ENCODE measurements around the gene SNPH. TPM values are rescaled to one million over a fixed set of nuclear protein-coding genes. Genes with fewer than 3 reads are reported as not detected.
"Not testable (repeated sequence)": the region's sequence is repeated elsewhere in the genome, so short reads cannot be mapped to it uniquely, and the experiment has no call there.

The SNPH gene
- 1 to 10 TPM; 3.2 to 3.6 TPM for total RNA-seq

- H3K36me3 Mint-ChIP-seq = peaks cover 12% of the 10 kb centered on the region
- H3K4me3 Mint-ChIP-seq = peak within 1 kb of the TSS; percentile 89
- H3K27me3 Mint-ChIP-seq = peaks cover 4% of the 10 kb centered on the region
- DNase-seq = peak; percentile 69
- peak within 1 kb of the TSS; percentile 88 for H3K27ac Mint-ChIP-seq
- H3K4me1 Mint-ChIP-seq = peaks cover 36% of the 10 kb centered on the region
- peaks cover 7% of the 10 kb centered on the region for H3K9me3 Mint-ChIP-seq
Observed at GRCh38 chr20:1266167-1266973, at the start of gene SNPH. Gene SNPH (plus strand): TSS chr20:1266294. CDS start chr20:1296240, 29,946 bp downstream.

GRCh38 chr20:1216527-1217427 is 49.3 kb upstream of the SNPH start:
- H3K4me3 Mint-ChIP-seq, H3K9me3 Mint-ChIP-seq, H3K36me3 Mint-ChIP-seq, DNase-seq, H3K27me3 Mint-ChIP-seq: not testable (repeated sequence)
- peak overlapping the region; percentile 21 for H3K27ac Mint-ChIP-seq
- H3K4me1 Mint-ChIP-seq = peaks cover 27% of the 10 kb centered on the region

- DNase-seq, H3K9me3 Mint-ChIP-seq, H3K36me3 Mint-ChIP-seq, H3K4me1 Mint-ChIP-seq, H3K4me3 Mint-ChIP-seq, H3K27ac Mint-ChIP-seq: not testable (repeated sequence)
- peaks cover 12% of the 10 kb centered on the region for H3K27me3 Mint-ChIP-seq
Observed at GRCh38 chr20:1222750-1223149, 43.3 kb upstream of the SNPH start.

GRCh38 chr20:1224205-1224890 is 41.7 kb upstream of the SNPH start:
- no peak for DNase-seq
- H3K4me3 Mint-ChIP-seq = no peak overlapping the region
- peaks cover 10% of the 10 kb centered on the region for H3K4me1 Mint-ChIP-seq
- H3K9me3 Mint-ChIP-seq = peaks cover 10% of the 10 kb centered on the region
- no peak overlapping the region for H3K27ac Mint-ChIP-seq
- H3K36me3 Mint-ChIP-seq = peaks cover 1% of the 10 kb centered on the region
- H3K27me3 Mint-ChIP-seq = peaks cover 19% of the 10 kb centered on the region

- H3K27me3 Mint-ChIP-seq = peaks cover 19% of the 10 kb centered on the region
- no peak for DNase-seq
- H3K27ac Mint-ChIP-seq = no peak overlapping the region
- peaks cover 1% of the 10 kb centered on the region for H3K36me3 Mint-ChIP-seq
- peaks cover 10% of the 10 kb centered on the region for H3K9me3 Mint-ChIP-seq
- H3K4me3 Mint-ChIP-seq = peak overlapping the region; percentile 75
- peaks cover 10% of the 10 kb centered on the region for H3K4me1 Mint-ChIP-seq
Observed at GRCh38 chr20:1225263-1225782, 40.8 kb upstream of the SNPH start.

- DNase-seq = peak; percentile 73
- Mint-ChIP-seq H3K4me1 (peaks cover 10% of the 10 kb centered on the region), H3K27ac (no peak within 1 kb of the TSS), H3K27me3 (peaks cover 24% of the 10 kb centered on the region), H3K9me3 (peaks cover 10% of the 10 kb centered on the region), H3K36me3 (peaks cover 1% of the 10 kb centered on the region), H3K4me3 (peak within 1 kb of the TSS; percentile 78)
Observed at GRCh38 chr20:1225783-1226654, 40.1 kb upstream of the SNPH start, which contains the start of gene RAD21L1. Gene RAD21L1 (plus strand): TSS chr20:1226044. CDS start chr20:1228454, 2,410 bp downstream.

GRCh38 chr20:1229541-1229940 is 36.6 kb upstream of the SNPH start:
- Mint-ChIP-seq H3K4me3 (no peak overlapping the region), H3K27ac (no peak overlapping the region), H3K36me3 (no peaks in the 10 kb centered on the region), H3K9me3 (no peaks in the 10 kb centered on the region), H3K4me1 (peaks cover 13% of the 10 kb centered on the region), H3K27me3 (peaks cover 28% of the 10 kb centered on the region)
- DNase-seq = no peak

GRCh38 chr20:1232286-1233111 is 33.6 kb upstream of the SNPH start:
- no peak for DNase-seq
- H3K9me3 Mint-ChIP-seq = no peaks in the 10 kb centered on the region
- no peaks in the 10 kb centered on the region for H3K36me3 Mint-ChIP-seq
- no peak overlapping the region for H3K4me3 Mint-ChIP-seq
- H3K27me3 Mint-ChIP-seq = peaks cover 19% of the 10 kb centered on the region
- H3K27ac Mint-ChIP-seq = no peak overlapping the region
- H3K4me1 Mint-ChIP-seq = peaks cover 3% of the 10 kb centered on the region

- no peak for DNase-seq
- Mint-ChIP-seq H3K36me3 (no peaks in the 10 kb centered on the region), H3K27ac (no peak overlapping the region), H3K9me3 (no peaks in the 10 kb centered on the region), H3K27me3 (no peaks in the 10 kb centered on the region), H3K4me1 (no peaks in the 10 kb centered on the region), H3K4me3 (no peak overlapping the region)
Observed at GRCh38 chr20:1240549-1240948, 25.5 kb upstream of the SNPH start.

- Mint-ChIP-seq H3K4me3 (no peak overlapping the region), H3K4me1 (no peaks in the 10 kb centered on the region), H3K27me3 (no peaks in the 10 kb centered on the region), H3K9me3 (no peaks in the 10 kb centered on the region), H3K36me3 (no peaks in the 10 kb centered on the region), H3K27ac (no peak overlapping the region)
- no peak for DNase-seq
Observed at GRCh38 chr20:1241456-1241855, 24.6 kb upstream of the SNPH start.

GRCh38 chr20:1242099-1242498 is 24.0 kb upstream of the SNPH start:
- DNase-seq = no peak
- no peak overlapping the region for H3K27ac Mint-ChIP-seq

GRCh38 chr20:1242530-1242929 is 23.6 kb upstream of the SNPH start:
- Mint-ChIP-seq H3K27me3 (no peaks in the 10 kb centered on the region), H3K4me3 (no peak overlapping the region), H3K36me3 (no peaks in the 10 kb centered on the region), H3K4me1 (peaks cover 1% of the 10 kb centered on the region), H3K9me3 (no peaks in the 10 kb centered on the region), H3K27ac (no peak overlapping the region)
- no peak for DNase-seq

More at GRCh38 chr20:1242099-1242498, 24.0 kb upstream of the SNPH start:
- H3K9me3 Mint-ChIP-seq = no peaks in the 10 kb centered on the region
- no peaks in the 10 kb centered on the region for H3K4me1 Mint-ChIP-seq
- no peaks in the 10 kb centered on the region for H3K27me3 Mint-ChIP-seq
- H3K36me3 Mint-ChIP-seq = no peaks in the 10 kb centered on the region
- no peak overlapping the region for H3K4me3 Mint-ChIP-seq

- H3K27me3 Mint-ChIP-seq = no peaks in the 10 kb centered on the region
- peaks cover 1% of the 10 kb centered on the region for H3K9me3 Mint-ChIP-seq
- no peak for DNase-seq
- H3K4me3 Mint-ChIP-seq = no peak overlapping the region
- H3K36me3 Mint-ChIP-seq = no peaks in the 10 kb centered on the region
- H3K27ac Mint-ChIP-seq = no peak overlapping the region
- peaks cover 6% of the 10 kb centered on the region for H3K4me1 Mint-ChIP-seq
Observed at GRCh38 chr20:1245578-1245977, 20.5 kb upstream of the SNPH start.

All from activated naive CD8-positive, alpha-beta T cell treated with anti-CD3 and anti-CD28 coated beads for 36 hours (primary cell).